HG02610 (cell line): ENCODE results near the gene MAPKAPK3.

Source experiments
- ATAC-seq: cut with Tn5 transposase; IDR thresholded peaks from one replicate; pipeline ENCODE4 v1.9.1; 2021; ENCODE audit warnings: mild to moderate bottlenecking, moderate library complexity; ENCODE audit not compliant: unreplicated experiment

MAPKAPK3 gene

GRCh38 chr3:50587373-50587772 is 29.6 kb upstream of the MAPKAPK3 start:
- no peak for ATAC-seq

GRCh38 chr3:50587806-50588758 is 28.9 kb upstream of the MAPKAPK3 start:
- ATAC-seq: no peak

- no peak for ATAC-seq
Observed at GRCh38 chr3:50588759-50589433, 28.1 kb upstream of the MAPKAPK3 start.

- ATAC-seq: no peak
Observed at GRCh38 chr3:50591196-50591741, 25.7 kb upstream of the MAPKAPK3 start.

GRCh38 chr3:50592568-50592967 is 24.4 kb upstream of the MAPKAPK3 start:
- ATAC-seq: no peak

GRCh38 chr3:50594253-50594785 is 22.6 kb upstream of the MAPKAPK3 start:
- ATAC-seq: no peak

- no peak for ATAC-seq
Observed at GRCh38 chr3:50599115-50599715, 17.7 kb upstream of the MAPKAPK3 start.

- no peak for ATAC-seq
Observed at GRCh38 chr3:50599716-50600118, 17.2 kb upstream of the MAPKAPK3 start.

- ATAC-seq: no peak
Observed at GRCh38 chr3:50600141-50600753, 16.7 kb upstream of the MAPKAPK3 start.

- ATAC-seq: no peak
Observed at GRCh38 chr3:50600841-50601591, 15.9 kb upstream of the MAPKAPK3 start.

- ATAC-seq: no peak
Observed at GRCh38 chr3:50602595-50603191, 14.3 kb upstream of the MAPKAPK3 start.

- ATAC-seq: no peak
Observed at GRCh38 chr3:50603261-50604109, 13.5 kb upstream of the MAPKAPK3 start.

GRCh38 chr3:50604110-50604621 is 12.8 kb upstream of the MAPKAPK3 start:
- ATAC-seq: no peak

- no peak for ATAC-seq
Observed at GRCh38 chr3:50604628-50605588, 12.0 kb upstream of the MAPKAPK3 start.

- no peak for ATAC-seq
Observed at GRCh38 chr3:50605901-50606326, 11.0 kb upstream of the MAPKAPK3 start.

- ATAC-seq: no peak
Observed at GRCh38 chr3:50606596-50606995, 10.4 kb upstream of the MAPKAPK3 start.
